Endothelial cell of umbilical vein (primary cell): ENCODE results near the gene ASIC4. TPM values are rescaled to one million over a fixed set of nuclear protein-coding genes. Genes with fewer than 3 reads are reported as not detected.

Experiments
- BruUV-seq: library from RNA; stranded (reverse); fragments of 400-500 nt; replicated peaks from 2 replicates; lab custom pipeline; 2021; lab: Mats Ljungman, UMichigan
- CTCF ChIA-PET: fragments of 300-600, 350-600 bp; sonication (Branson Sonifier 250); formaldehyde crosslinking; loops from one replicate; lab custom pipeline; 2021; ENCODE audit warnings: antibody characterized with exemption, inconsistent platforms; lab: Charles Lee
- POLR2A ChIA-PET: fragments of 300-600, 350-600 bp; sonication (Branson Sonifier 250); formaldehyde crosslinking; loops from one replicate; lab custom pipeline; 2021; ENCODE audit warnings: antibody characterized with exemption, inconsistent platforms; lab: Charles Lee
- DNase-seq: peaks from one replicate; pipeline ENCODE4 v3.0.0-alpha.2; 2011; ENCODE audit warnings: low read depth, low spot score
- FAIRE-seq: peaks from 2 replicates; lab custom pipeline; 2011; peaks lifted over from hg19 to GRCh38; lab: Jason Lieb, UNC
- H2AFZ ChIP-seq: 2 replicates; pipeline ENCODE4 v1.6.0; 2012; ENCODE audit warnings: low read depth, low read length, control low read depth, inconsistent platforms
- H3K27ac ChIP-seq: 2 replicates; pipeline ENCODE4 v1.5.1; 2011; ENCODE audit warnings: low read depth, mild to moderate bottlenecking, control low read depth, low read length, moderate library complexity; ENCODE audit not compliant: insufficient read depth
- H3K27me3 ChIP-seq, 2 experiments: 2 replicates each; pipeline versions ENCODE4 v1.6.0 to v1.6.1; 2011; ENCODE audit warnings: low read length in 2 of 2, mixed read lengths in 1 of 2; ENCODE audit not compliant: control insufficient read depth in 2 of 2, insufficient read depth in 2 of 2
- H3K36me3 ChIP-seq, 2 experiments: 2 replicates in 1 of 2; 3 replicates in 1 of 2; pipeline ENCODE4 v1.5.1; 2011; ENCODE audit warnings: low read length in 2 of 2, mild to moderate bottlenecking in 1 of 2, moderate library complexity in 1 of 2; ENCODE audit not compliant: control insufficient read depth in 2 of 2, insufficient read depth in 2 of 2; ENCODE audit errors: extremely low read depth in 1 of 2
- H3K4me1 ChIP-seq: 3 replicates; pipeline ENCODE4 v1.5.1; 2011; ENCODE audit warnings: mild to moderate bottlenecking, low read length; ENCODE audit not compliant: control insufficient read depth, insufficient read depth; ENCODE audit errors: extremely low read depth
- H3K4me2 ChIP-seq: 2 replicates; pipeline ENCODE4 v1.6.1; 2011; ENCODE audit warnings: low read length, control low read depth, mixed read lengths; ENCODE audit not compliant: insufficient read depth
- H3K4me3 ChIP-seq, 3 experiments: fragments of 200-600 bp in 1 of 3; sonication (generic), shearing (Covaris generic) in 1 of 3; replicated peaks in 1 of 3; 2 replicates each; pipeline ENCODE4 v1.5.1; 2011 to 2016; ENCODE audit warnings: control low read depth in 3 of 3, low read length in 3 of 3, mild to moderate bottlenecking in 2 of 3, inconsistent platforms in 1 of 3, low read depth in 1 of 3, moderate library complexity in 1 of 3; ENCODE audit not compliant: insufficient read depth in 1 of 3
- H3K79me2 ChIP-seq: 2 replicates; pipeline ENCODE4 v1.6.0; 2012; ENCODE audit warnings: low read length, inconsistent platforms; ENCODE audit not compliant: control insufficient read depth, insufficient read depth
- H3K9ac ChIP-seq: replicated peaks from 2 replicates; pipeline ENCODE3; 2011; ENCODE audit warnings: low read length, control low read depth; ENCODE audit not compliant: insufficient read depth; ENCODE audit errors: extremely low read depth
- H3K9me1 ChIP-seq: replicated peaks from 3 replicates; pipeline ENCODE4 v1.6.0; 2011; ENCODE audit warnings: mild to moderate bottlenecking, low read length; ENCODE audit not compliant: control insufficient read depth, insufficient read depth; ENCODE audit errors: extremely low read depth
- H3K9me3 ChIP-seq: replicated peaks from 2 replicates; pipeline ENCODE4 v1.5.1; 2012; ENCODE audit warnings: low read length, inconsistent platforms; ENCODE audit not compliant: control insufficient read depth, insufficient read depth
- H4K20me1 ChIP-seq: replicated peaks from 2 replicates; pipeline ENCODE3; 2011; ENCODE audit warnings: mild to moderate bottlenecking, low read length; ENCODE audit not compliant: control insufficient read depth, insufficient read depth; ENCODE audit errors: extremely low read depth
- CTCF ChIP-seq, 2 donors: IDR thresholded peaks; 1 replicate in 1 of 2; 2 replicates in 1 of 2; pipeline ENCODE4 v1.5.1; 2011; ENCODE audit warnings: low read length in 2 of 2, mild to moderate bottlenecking in 2 of 2, moderate library complexity in 2 of 2, control low read depth in 1 of 2, inconsistent platforms in 1 of 2, low read depth in 1 of 2; ENCODE audit not compliant: insufficient read depth in 1 of 2; ENCODE audit errors: extremely low read depth in 1 of 2
- EZH2 ChIP-seq: IDR thresholded peaks from 2 replicates; pipeline ENCODE4 v1.6.1; 2012; ENCODE audit warnings: borderline replicate concordance, low read depth, mild to moderate bottlenecking, moderate library complexity, low read length, inconsistent platforms; ENCODE audit not compliant: severe bottlenecking
- MAX ChIP-seq: IDR thresholded peaks from 2 replicates; pipeline ENCODE4 v1.6.1; 2011; ENCODE audit not compliant: insufficient read depth, insufficient read length
- MYC ChIP-seq: IDR thresholded peaks from one replicate; pipeline ENCODE4 v1.6.1; 2011; ENCODE audit warnings: mild to moderate bottlenecking, low read depth, low read length
- dilution Hi-C: fragments of 300-500 bp; cut with MboI; formaldehyde crosslinking; loops from one replicate; pipeline ENCODE4 v1.15.0; 2019; ENCODE audit warnings: low sequenced_read_pairs; ENCODE audit not compliant: extremely low pct_ligation_motif_present
- intact Hi-C: fragments of 100-400 bp; cut with micrococcal nuclease; formaldehyde crosslinking; loops from one replicate; pipeline ENCODE4 v1.10.0; 2022
- polyA plus RNA-seq, 4 experiments: library from polyadenylated mRNA; depleted of rRNA in 3 of 4; stranded (reverse) in 3 of 4; unstranded in 1 of 4; fragments of >200 nt; gene quantifications; 2 replicates each; pipeline versions ENCODE4 v1.2.1 to v1.2.3, GENCODE V29; 2011 to 2012; ENCODE audit warnings: missing spikeins in 1 of 4
- total RNA-seq: library from RNA; stranded (reverse); gene quantifications from 2 replicates; pipeline ENCODE4 v1.2.3, GENCODE V29; 2021

ASIC4 gene
- total and polyA plus RNA-seq, 2 donors (not counting 3 experiments of a cell fraction or from before 2014, with no cell fraction given) = not detected

GRCh38 chr2:219574484-219575311 lies 60.4 kb downstream of the ASIC4 start:
- H3K79me2 ChIP-seq = no peaks in the 10 kb centered on the region
- TF ChIP-seq CTCF (IDR thresholded peaks at IDR 0.05; ENCODE audit: extremely low read depth in 1 of 2, insufficient read depth in 1 of 2, low read depth in 1 of 2, low read length in 2 of 2) = no peak
- TF ChIP-seq MAX = no peak
- no peak for TF ChIP-seq MYC
- TF ChIP-seq EZH2 = no peak
- intact Hi-C loops (no loop called here), dilution Hi-C loops (no loop called here)
- FAIRE-seq (no peak), DNase-seq (no peak)
- no peak overlapping the region for H3K4me3 ChIP-seq
- no peaks in the 10 kb centered on the region for H4K20me1 ChIP-seq
- no peaks in the 10 kb centered on the region for H3K9me1 ChIP-seq
- no peaks in the 10 kb centered on the region for H3K9me3 ChIP-seq
- H3K4me2 ChIP-seq = no peak overlapping the region
- BruUV-seq = no TSS peak
- POLR2A ChIA-PET = no interaction called here
- CTCF ChIA-PET = interaction anchor here (2.8 kb wide), 1 partner anchor 15 kb away, joined by 14 read pairs; no protein-coding TSS in a partner anchor
- H3K27me3 ChIP-seq = peaks cover 31 to 35% of the 10 kb centered on the region in 2 experiments
- H3K27ac ChIP-seq = no peak overlapping the region
- no peak overlapping the region for H2AFZ ChIP-seq
- H3K36me3 ChIP-seq = no peaks in the 10 kb centered on the region
- H3K4me1 ChIP-seq = no peaks in the 10 kb centered on the region
- no peak overlapping the region for H3K9ac ChIP-seq
